Neutrophil (primary cell): ENCODE measurements around the gene SRRM3.
"Not testable (repeated sequence)": the region's sequence is repeated elsewhere in the genome, so short reads cannot be mapped to it uniquely, and the experiment has no call there.

Experiments
- H3K27ac ChIP-seq: fragments of 200-600 bp; sonication (generic); 2 replicates; pipeline ENCODE4 v1.5.1; 2016; ENCODE audit warnings: mild to moderate bottlenecking, moderate library complexity
- H3K27me3 ChIP-seq: fragments of 200-600 bp; sonication (generic); 2 replicates; pipeline ENCODE4 v1.6.0; 2016; ENCODE audit warnings: mild to moderate bottlenecking
- H3K36me3 ChIP-seq: fragments of 200-600 bp; sonication (generic); 2 replicates; pipeline ENCODE4 v1.5.1; 2017
- H3K4me1 ChIP-seq, 2 experiments: fragments of 200-600 bp in 1 of 2; sonication (generic) in 1 of 2; 1 replicate in 1 of 2; 2 replicates in 1 of 2; pipeline versions ENCODE4 v1.5.1 to v1.6.1; 2013 to 2016; ENCODE audit warnings: low read depth in 1 of 2, low read length in 1 of 2, mild to moderate bottlenecking in 1 of 2, moderate library complexity in 1 of 2; ENCODE audit not compliant: control insufficient read depth in 1 of 2, insufficient read depth in 1 of 2
- H3K4me3 ChIP-seq, 2 experiments: fragments of 200-600 bp in 1 of 2; sonication (generic) in 1 of 2; 1 replicate in 1 of 2; 2 replicates in 1 of 2; pipeline ENCODE4 v1.5.1; 2013 to 2016; ENCODE audit warnings: low read depth in 1 of 2, low read length in 1 of 2, mild to moderate bottlenecking in 1 of 2, moderate library complexity in 1 of 2
- H3K9me3 ChIP-seq: fragments of 200-600 bp; sonication (generic); 2 replicates; pipeline ENCODE4 v1.5.1; 2016
- TF ChIP-seq, protein P1 (sequence below): fragments of 200-600 bp; sonication (generic); IDR thresholded peaks from 2 replicates; pipeline ENCODE4 v1.5.1; 2016; ENCODE audit warnings: antibody characterized with exemption

The SRRM3 gene

DNA sequence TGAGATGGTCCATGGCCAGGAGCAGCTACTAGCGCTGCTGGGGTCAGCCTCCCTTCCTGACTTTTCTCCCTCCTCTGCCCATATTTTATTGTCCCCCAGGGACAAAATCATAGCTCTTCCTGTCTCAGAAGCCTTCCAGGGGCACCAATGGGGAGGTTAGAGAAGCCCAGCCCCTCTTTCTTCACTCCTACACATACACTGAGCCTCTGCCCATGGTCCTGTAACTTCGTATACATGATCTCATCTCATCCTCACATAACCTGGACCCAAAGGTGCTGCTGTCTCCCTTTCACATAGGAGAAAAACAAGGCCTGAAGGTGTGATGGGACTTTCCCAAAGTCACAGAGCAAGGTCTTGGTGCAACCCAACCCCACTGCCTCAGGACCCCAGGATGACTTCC lies 2.5 kb downstream of the SRRM3 start:
- TF ChIP-seq, protein P1, sequence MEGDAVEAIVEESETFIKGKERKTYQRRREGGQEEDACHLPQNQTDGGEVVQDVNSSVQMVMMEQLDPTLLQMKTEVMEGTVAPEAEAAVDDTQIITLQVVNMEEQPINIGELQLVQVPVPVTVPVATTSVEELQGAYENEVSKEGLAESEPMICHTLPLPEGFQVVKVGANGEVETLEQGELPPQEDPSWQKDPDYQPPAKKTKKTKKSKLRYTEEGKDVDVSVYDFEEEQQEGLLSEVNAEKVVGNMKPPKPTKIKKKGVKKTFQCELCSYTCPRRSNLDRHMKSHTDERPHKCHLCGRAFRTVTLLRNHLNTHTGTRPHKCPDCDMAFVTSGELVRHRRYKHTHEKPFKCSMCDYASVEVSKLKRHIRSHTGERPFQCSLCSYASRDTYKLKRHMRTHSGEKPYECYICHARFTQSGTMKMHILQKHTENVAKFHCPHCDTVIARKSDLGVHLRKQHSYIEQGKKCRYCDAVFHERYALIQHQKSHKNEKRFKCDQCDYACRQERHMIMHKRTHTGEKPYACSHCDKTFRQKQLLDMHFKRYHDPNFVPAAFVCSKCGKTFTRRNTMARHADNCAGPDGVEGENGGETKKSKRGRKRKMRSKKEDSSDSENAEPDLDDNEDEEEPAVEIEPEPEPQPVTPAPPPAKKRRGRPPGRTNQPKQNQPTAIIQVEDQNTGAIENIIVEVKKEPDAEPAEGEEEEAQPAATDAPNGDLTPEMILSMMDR = no peak
- Histone ChIP-seq H3K36me3 (no peaks in the 10 kb centered on the region), H3K4me1 (peaks cover 0 to 3% of the 10 kb centered on the region in 2 experiments), H3K4me3 (no peak overlapping the region), H3K27me3 (peaks cover 54% of the 10 kb centered on the region), H3K9me3 (no peaks in the 10 kb centered on the region), H3K27ac (no peak overlapping the region)

DNA sequence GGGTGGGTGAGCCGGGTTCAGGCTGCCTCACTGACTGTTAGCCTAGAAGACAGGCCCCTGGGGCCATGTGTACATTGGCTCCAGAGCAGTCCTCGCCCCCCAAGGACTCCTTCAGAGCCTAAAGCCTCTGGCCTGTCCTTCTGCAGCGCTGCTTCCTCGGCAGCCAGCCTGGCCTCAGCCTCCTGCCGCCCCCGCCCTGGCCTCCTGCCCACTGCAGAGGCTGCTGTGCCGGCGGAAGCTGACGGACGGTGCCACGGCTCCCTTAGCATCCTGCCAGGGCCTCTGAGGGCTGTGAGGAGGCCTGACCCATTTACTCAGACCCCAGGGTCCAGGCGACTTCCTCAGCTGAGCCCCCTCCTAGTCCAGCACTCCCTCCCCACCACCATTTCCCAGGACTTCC lies 4.9 kb downstream of the SRRM3 start:
- Histone ChIP-seq H3K4me1 (peaks cover 0 to 3% of the 10 kb centered on the region in 2 experiments), H3K27ac (no peak overlapping the region), H3K4me3 (no peak overlapping the region), H3K27me3 (peaks cover 33% of the 10 kb centered on the region), H3K36me3 (no peaks in the 10 kb centered on the region), H3K9me3 (no peaks in the 10 kb centered on the region)
- TF ChIP-seq, protein P1 = no peak

DNA sequence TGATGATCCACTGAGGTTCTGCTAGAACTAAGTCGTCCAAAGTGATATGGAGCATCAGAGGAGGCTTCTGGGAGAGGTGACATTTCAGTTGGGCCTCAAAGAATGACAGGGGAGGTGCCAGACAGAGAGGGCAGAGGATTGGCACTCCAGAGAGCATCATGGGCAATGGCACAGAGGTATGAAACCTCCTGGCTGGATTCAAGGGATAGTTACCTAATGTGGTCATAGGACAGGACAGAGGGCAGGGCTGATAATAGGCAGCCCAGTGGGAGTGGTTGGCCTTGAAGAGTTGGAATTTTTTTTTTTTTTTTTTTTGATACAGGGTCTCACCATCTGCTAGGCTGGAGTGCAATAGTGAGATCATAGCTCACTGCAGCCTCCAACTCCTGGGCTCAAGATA lies 7.6 kb downstream of the SRRM3 start:
- peaks cover 12% of the 10 kb centered on the region for H3K27me3 ChIP-seq
- H3K4me3 ChIP-seq = no peak overlapping the region
- H3K9me3 ChIP-seq = no peaks in the 10 kb centered on the region
- H3K4me1 ChIP-seq = no peaks in the 10 kb centered on the region
- no peak overlapping the region for H3K27ac ChIP-seq
- TF ChIP-seq, protein P1 = no peak
- no peaks in the 10 kb centered on the region for H3K36me3 ChIP-seq

DNA sequence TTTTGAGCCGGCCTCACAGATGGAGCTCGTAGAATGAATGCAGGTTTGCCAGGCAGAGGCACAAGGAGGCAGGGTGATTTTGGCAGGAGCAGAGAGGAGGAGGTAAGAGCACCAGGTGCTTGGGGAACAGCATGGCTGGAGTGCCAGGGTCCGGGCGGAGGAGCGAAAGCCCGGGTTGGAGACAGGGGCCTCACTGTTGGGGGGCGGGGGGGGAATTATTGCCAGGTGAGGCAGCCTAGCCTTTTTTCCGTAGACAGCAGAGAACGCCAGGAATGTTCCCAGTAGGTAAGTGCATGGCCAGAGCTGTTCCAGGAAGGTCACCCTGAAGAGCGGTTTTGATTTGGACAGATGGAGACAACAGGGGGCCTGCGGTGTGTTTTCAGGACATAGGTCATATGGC lies 9.5 kb downstream of the SRRM3 start:
- Histone ChIP-seq H3K4me3 (no peak overlapping the region), H3K4me1 (no peaks in the 10 kb centered on the region), H3K27ac (no peak overlapping the region), H3K9me3 (no peaks in the 10 kb centered on the region), H3K27me3 (peaks cover 11% of the 10 kb centered on the region), H3K36me3 (no peaks in the 10 kb centered on the region)
- TF ChIP-seq, protein P1 = no peak

DNA sequence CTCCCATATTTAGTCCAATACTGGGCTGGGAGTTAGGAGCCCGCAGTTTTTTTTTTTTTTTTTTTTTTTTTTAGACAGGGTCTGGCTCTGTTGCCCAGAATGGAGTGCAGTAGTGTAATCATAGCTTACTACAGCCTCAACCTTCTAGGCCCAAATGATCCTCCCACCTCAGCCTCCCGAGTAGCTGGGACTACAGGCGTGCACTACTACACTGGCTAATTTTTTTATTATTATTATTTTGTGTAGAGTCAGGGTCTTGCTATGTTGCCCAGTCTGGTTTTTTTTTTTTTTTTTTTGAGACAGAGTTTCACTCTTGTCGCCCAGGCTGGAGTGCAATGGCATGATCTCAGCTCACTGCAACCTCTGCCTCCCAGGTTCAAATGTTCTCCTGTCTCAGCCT lies 13.7 kb downstream of the SRRM3 start:
- not testable (repeated sequence) for H3K27ac ChIP-seq, H3K9me3 ChIP-seq, H3K4me3 ChIP-seq, H3K36me3 ChIP-seq, H3K4me1 ChIP-seq
- H3K27me3 ChIP-seq = peaks cover 51% of the 10 kb centered on the region

DNA sequence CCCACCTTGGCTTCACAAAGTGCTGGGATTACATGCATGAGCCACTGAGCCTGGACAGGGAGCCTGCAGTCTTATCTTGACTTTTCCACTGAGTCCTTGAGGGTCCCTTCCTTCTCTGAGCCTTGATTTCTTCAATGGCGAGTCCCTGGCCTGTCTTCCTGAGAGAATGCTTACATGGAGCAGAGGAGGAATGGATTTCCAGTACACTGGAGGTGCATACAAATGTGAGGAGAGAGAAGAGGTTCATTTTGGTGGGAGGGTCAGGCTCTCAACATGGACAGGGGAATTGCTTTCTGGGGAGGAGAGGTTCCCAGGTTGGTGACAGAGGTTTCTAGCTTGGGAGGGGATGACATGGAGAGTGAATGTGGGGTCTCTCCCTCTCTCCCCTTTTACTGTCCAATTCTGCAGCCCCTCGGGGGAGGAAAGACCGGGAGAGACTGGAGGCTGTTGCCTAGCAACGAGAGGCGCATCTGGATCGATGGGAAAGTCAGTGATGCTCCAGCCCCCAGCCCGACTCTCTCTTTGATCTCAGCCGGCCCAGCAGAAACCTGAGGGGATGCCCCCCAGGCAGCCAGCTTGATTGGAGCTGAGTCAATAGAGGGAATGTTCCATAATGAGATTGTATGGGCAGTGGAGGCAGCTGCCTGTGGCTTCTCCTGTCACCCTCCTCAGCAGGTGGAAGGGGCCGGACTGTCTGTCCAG lies 14.8 kb downstream of the SRRM3 start:
- no peak overlapping the region for H3K4me3 ChIP-seq
- no peaks in the 10 kb centered on the region for H3K9me3 ChIP-seq
- peaks cover 55% of the 10 kb centered on the region for H3K27me3 ChIP-seq
- H3K27ac ChIP-seq = no peak overlapping the region
- TF ChIP-seq, protein P1 = no peak
- no peaks in the 10 kb centered on the region for H3K4me1 ChIP-seq
- no peaks in the 10 kb centered on the region for H3K36me3 ChIP-seq
